Limb (tissue), 2 donors: ENCODE results near the gene DTD2.
"Not testable (repeated sequence)": the region's sequence is repeated elsewhere in the genome, so short reads cannot be mapped to it uniquely, and the experiment has no call there.

Experiments used
- DNase-seq, 2 donors: peaks; one replicate each; pipeline ENCODE4 v3.0.0-alpha.2; 2016; ENCODE audit errors: extremely low spot score in 2 of 2

DTD2 gene

GRCh38 chr14:31442284-31442683 is 15.0 kb downstream of the DTD2 start:
- DNase-seq: no peak

DNA sequence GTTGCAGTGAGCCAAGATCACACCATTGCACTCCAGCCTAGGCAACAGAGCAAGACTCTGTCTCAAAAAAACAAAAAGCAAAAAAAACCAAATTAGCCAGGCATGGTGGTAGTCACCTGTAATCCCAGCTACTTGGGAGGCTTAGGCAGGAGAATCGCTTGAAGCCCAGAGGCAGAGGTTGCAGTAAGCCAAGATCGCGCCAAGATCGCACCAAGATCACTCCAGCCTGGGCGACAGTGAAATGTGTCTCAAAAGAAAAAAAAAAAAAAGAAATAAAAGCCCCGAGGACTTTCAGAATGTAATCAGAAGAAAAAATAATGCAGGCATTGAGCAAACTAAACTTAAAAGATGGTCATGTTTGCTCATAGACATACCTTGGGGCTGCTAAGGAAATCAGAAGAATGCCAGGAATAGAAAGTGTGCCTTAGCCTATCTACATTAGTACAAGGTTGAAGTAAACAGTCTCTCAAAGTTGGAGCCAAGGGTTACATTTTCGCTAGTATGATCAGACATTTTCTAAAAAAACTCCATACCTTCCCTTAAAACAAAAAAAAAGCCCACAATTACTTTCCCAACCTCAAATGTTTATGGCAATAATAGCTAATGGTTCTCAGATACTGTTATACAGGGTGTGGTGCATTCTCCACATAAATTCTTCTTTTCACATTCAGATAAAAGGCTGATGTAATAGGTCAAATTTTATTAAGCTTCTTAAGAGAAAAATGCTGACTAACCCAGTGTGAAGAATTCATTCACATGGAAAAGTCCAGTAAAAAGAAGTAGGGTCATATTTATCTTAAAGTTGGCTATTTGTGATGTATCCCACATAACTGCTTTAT is 15.8 kb downstream of the DTD2 start:
- DNase-seq: no peak

- no peak for DNase-seq
Measured at GRCh38 chr14:31440280-31440679, 17.0 kb downstream of the DTD2 start.

GRCh38 chr14:31439561-31439960 is 17.7 kb downstream of the DTD2 start:
- no peak for DNase-seq

DNA sequence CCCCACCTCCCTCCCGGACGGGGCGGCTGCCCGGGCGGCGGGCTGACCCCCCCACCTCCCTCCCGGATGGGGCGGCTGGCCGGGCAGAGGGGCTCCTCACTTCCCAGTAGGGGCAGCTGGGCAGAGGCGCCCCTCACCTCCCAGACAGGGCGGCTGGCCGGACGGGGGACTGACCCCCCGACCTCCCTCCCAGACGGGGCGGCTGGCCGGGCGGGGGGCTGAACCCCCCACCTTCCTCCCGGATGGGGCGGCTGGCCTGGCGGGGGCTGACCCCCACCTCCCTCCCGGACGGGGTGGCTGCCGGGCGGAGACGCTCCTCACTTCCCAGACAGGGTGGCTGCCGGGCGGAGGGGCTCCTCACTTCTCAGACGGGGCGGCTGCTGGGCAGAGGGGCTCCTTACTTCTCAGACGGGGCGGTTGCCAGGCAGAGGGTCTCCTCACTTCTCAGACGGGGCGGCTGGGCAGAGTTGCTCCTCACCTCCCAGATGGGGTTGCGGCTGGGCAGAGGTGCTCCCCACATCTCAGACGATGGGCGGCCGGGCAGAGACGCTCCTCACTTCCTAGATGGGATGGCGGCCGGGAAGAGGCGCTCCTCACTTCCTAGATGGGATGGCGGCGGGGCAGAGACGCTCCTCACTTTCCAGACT is 20.1 kb downstream of the DTD2 start:
- not testable (repeated sequence) for DNase-seq

DNA sequence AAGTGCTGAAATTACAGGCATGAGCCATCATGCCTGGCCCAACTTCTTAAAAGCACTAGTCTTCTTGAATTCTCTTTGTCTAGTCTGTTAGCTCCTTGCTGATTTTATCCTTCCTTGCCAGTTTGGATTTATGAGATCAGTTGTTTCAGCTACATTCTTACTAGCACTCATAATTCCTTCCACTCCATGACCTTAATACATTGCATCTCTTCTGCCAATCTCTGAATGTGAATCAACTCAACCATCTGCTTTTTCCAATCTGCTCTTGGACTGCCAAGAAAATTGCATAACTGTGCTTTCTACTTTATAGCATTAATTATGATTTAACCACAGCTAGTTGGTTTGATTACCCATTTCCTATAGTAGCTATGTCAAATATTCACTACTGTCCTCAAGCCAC is 22.0 kb downstream of the DTD2 start:
- peak in 1 of 2 donors; percentile 8 for DNase-seq

DNA sequence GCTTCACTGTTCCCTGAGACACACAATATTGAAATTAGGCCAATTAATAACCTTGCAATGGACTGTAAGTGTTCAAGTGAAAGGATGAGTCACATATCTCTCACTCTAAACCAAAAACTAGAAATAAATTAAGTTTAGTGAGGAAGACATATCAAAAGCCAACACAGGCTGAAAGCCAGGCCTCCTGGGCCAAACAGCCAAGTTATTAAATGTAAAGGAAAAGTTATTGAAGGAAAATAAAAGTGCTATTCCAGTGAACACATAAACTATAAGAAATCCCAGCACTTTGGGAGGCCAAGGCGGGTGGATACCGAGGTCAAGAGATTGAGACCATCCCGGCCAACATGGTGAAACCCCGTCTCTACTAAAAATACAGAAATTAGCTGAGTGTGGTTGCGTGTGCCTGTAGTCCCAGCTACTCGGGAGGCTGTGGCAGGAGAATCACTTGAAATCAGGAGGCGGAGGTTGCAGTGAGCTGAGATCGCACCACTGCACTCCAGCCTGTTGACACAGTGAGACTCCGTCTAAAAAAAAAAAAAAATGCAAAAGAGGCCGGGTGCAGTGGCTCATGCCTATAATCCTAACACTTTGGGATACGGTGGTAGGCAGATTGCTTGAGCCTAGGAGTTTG is 26.6 kb downstream of the DTD2 start:
- no peak for DNase-seq

- no peak for DNase-seq
Measured at GRCh38 chr14:31429791-31430190, 27.5 kb downstream of the DTD2 start.

GRCh38 chr14:31428011-31428410 is 29.3 kb downstream of the DTD2 start:
- no peak for DNase-seq

DNA sequence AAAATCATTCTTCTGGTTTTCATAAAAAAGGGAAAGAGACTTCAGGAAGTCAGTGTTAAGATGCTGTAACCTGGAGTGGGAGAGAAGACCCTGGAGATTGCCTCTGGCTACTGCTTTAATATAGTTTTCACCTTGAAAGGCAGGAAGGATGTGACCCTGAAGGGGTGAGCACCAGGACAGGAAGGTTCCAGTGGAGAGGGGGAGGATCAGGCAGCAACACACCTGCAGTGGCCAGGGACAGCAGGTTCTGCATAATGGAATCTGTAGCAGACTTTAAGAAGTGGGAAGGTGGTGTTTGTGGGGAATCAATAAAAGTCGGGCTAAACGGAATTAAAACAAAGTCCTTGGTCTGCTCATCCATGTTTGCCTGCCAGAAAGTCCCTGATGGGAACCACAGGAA is 30.6 kb downstream of the DTD2 start:
- no peak for DNase-seq

DNA sequence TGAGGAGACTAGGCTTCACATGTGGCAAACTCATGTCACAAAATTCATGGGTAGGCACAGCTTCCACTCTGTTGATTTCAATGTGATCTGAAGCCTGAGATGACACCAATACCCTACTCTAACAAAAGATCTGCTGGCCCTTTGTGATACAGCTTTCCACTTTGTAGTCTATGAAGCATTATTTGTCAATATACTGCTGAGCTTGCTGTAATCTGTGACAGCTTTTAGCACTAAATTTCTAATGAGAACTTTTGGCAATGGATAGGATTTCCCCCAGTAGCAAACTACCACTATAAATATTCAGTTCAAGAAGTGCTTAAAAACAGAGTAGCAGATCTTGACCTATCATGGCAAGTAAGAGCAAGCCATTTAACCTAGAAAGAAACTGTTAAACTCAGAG is 31.4 kb downstream of the DTD2 start:
- DNase-seq: no peak

- DNase-seq: no peak
Measured at GRCh38 chr14:31421200-31421599, 36.1 kb downstream of the DTD2 start.

DNA sequence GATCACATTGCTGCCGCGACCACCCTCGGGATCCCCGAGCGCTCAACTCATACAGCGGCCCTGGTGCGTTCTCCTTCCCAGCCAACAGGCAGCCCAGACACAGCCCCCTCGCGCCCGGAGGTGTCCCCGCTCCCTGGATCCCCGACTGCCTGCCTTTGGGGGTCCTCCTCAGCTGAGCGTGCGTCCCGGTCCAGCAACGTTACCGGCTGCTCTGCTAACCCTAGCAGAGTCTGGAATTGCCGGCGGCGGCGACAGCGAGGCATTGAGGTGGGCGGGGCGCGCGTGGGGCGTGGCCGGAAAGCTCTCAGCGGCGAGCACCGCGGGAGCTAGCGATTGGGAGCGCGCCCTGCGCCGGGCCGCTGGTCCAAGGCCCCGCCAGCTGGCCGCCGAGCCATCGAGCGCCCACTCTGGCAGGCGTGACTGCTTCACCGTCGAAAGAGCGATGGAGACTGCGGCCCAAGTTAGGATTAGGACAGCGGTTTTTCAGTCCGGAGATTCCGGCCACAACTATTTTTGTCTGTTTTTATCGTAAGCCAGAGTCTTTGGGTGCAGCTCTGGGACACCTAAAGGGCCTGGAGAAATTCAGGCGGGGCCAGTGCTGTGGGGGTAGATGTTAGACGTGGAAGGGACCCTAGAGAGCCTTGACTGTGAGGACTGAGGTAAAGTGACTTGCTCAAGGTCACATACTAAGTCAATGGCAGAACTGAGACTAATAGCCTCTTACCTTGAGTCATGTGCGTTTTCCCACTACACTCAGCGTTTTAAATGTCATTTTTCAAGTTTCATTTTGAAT is 36.8 kb downstream of the DTD2 start, which contains the start of gene HEATR5A:
TSS of gene HEATR5A (minus strand) at position 232 of the 793 bp plus-strand sequence. CDS start 17,575 bp downstream, outside the sequence.
- DNase-seq: peak; percentile 97

DNA sequence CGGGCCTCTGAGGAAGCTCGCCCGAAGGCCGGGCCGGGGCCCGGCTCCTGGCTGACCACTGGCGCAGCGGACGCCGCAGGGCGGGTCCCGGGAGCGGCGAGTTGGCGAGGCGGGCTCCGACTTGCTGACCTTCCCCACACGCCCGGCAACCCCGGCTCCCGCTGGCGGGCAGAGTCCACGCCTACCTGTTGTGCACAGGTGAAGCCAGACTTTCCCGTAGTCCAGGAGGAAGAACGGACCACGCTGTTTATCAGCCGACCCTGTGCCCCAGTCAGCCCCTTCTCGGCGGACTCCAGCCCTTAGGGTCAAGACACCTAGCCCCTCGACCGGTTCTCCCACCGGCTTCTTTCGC is 37.4 kb downstream of the DTD2 start:
- DNase-seq: peak in 1 of 2 donors; percentile 70

DNA sequence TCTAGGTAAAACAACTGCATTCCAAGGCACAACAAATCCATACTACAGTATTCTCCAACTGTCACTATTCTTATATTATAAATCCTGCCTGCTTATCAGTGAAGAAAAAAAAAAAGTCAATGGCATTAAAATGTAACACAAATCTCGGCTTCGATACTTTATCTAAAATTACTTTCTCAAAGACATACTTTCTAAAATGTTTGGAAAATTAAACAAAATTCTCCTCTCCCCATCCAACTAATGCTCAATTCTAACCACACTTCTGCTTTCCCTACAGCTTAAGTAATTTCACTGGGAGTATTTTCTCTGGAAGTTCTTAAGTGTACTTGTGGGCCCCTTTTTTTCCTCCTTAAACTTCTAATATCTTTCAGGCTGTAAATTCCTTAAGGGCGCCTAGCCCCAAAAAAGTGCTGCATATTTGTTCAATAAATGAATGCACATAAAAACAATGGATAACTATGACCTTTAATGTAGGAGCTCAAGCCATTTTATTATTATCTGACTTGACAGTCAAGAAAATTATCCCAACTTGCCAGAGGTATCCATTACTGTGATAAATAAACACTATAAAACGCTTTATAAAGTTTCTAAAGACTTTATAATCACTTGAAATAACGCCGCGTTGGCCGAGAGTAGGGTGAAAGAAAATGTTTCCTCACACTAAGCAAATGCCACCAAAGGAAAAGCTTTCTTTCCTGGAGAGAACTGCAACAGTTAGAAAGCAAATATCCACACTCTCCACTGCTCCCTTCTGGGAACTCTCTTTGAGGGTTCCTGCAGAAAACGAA is 37.9 kb downstream of the DTD2 start:
- no peak for DNase-seq

DNA sequence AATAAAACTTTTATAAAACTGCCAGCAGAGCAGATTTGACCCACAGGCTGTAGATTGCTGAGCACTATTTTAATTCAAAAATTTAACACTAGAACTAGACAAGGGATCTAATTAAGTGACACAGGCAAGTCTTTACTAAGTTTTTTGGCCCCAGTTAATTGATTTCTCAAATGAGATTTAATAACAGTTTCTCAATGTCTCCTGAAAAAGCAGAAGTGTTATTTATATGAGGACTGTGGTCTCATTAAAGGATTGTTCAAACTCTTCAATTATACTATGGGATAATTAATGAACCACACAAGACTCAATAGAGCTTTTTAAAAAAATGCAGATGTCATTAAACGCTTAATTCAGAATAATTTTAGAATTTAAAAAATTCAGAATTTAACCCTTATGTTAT is 38.9 kb downstream of the DTD2 start:
- DNase-seq: no peak

GRCh38 chr14:31414190-31414833 is 43.0 kb downstream of the DTD2 start:
- DNase-seq: no peak

- no peak for DNase-seq
Measured at GRCh38 chr14:31411218-31411727, 46.0 kb downstream of the DTD2 start.

- DNase-seq: no peak
Measured at GRCh38 chr14:31410048-31410650, 47.2 kb downstream of the DTD2 start.

DNA sequence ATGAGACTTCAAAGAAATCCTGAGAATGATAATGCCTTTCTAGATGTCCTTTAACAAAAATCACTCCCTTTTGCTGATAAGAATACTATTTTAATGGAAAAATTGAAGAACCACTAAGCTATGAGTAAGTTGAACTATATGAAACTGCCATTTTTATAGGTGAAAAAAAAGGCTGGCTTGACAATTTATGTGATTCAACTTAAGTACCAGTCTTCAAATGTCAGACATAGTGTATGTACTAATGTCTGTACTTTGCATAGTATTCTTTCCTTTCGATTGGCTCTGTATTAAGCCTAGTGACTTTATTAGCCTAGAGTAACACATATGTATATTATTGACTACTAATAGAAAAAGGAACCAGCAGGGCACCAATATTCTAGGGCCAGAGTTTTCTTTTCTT is 48.9 kb downstream of the DTD2 start:
- no peak for DNase-seq
